ENCODE measurements around the gene PLCG2.
"Not testable (repeated sequence)": the region's sequence is repeated elsewhere in the genome, so short reads cannot be mapped to it uniquely, and the experiment has no call there.

PLCG2 gene

GRCh38 chr16:82008957-82009592 lies 230.0 kb downstream of the PLCG2 start:
- no peak for DNase-seq

DNA sequence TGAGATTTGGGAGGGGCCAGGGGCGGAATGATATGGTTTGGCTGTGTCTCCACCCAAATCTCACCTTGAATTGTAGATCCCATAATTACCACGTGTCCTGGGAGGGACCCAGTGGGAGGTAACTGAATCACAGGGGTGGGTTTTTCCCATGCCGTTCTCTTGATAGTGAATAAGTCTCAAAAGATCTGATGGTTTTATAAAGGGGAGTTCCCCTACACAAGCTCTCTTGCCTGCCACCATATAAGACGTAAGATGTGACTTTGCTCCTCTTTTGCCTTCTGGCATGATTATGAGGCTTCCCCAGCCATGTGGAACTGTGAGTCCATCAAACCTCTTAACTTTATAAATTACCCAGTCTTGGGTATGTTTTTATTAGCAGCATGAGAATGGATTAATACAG lies 230.7 kb downstream of the PLCG2 start:
- DNase-seq = not testable (repeated sequence)

- no peak for DNase-seq
Measured at GRCh38 chr16:82010649-82011048, 231.6 kb downstream of the PLCG2 start.

DNA sequence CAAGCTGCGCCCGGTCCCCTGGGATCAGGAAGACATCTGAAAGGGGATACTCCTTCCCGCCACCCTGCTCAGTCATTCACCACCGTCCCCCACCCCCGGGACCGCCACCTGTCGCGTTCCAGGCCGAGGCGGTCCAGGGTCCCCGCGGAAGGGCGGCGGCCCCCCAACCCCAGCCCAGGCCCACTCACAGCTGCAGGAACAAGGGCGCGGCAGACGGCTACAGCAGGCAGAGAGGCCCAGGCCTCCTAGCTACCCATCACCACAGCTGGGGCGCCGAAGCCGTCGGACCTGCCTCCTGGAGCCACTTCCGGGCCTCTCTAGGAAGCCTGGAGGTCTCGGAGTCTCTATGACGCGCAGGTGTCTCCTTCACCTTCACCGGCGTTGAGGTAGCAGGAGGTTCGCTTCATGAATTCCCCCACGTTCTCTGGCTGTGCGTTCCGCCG lies 232.1 kb downstream of the PLCG2 start, which contains the start of gene SDR42E1:
SDR42E1 (minus strand) TSS at position 272 of the 443 bp plus-strand sequence. CDS start 10,612 bp downstream, outside the sequence.
- DNase-seq = peak; percentile 58
